ENCODE data around the gene BMS1.
"Not testable (repeated sequence)": the region's sequence is repeated elsewhere in the genome, so short reads cannot be mapped to it uniquely, and the experiment has no call there.

The BMS1 gene

DNA sequence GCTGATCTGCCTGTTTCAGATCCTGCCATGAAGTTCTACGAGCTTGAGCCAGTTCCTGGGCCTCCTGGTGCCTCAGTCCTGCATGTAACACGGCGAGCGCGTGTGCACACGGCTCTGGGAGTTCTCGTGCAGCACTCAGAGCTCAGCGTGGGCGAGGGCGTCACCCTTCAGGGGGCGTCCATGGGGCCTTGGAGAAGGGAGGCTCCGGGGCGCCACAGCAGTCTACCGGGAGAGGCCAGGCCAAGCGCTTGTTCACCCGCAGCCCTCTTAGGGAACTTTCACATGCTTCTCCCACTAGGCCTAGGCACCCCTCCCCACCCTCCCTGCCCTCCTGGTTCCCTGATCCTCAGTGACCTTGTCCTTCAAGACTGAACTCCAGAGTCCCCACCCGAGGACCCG, 83.1 kb downstream of the BMS1 start:
- DNase-seq (ENCODE audit: low spot score) = no peak

GRCh38 chr10:42866115-42866995, 83.8 kb downstream of the BMS1 start:
- peak; percentile 56 for DNase-seq (ENCODE audit: low spot score)

GRCh38 chr10:42867571-42867970, 85.0 kb downstream of the BMS1 start:
- no peak for DNase-seq (ENCODE audit: low spot score)

- no peak for DNase-seq (ENCODE audit: low spot score)
Observed at GRCh38 chr10:42868530-42868929, 85.9 kb downstream of the BMS1 start.

- DNase-seq (ENCODE audit: low spot score) = no peak
Observed at GRCh38 chr10:42869977-42870350, 87.4 kb downstream of the BMS1 start.

DNA sequence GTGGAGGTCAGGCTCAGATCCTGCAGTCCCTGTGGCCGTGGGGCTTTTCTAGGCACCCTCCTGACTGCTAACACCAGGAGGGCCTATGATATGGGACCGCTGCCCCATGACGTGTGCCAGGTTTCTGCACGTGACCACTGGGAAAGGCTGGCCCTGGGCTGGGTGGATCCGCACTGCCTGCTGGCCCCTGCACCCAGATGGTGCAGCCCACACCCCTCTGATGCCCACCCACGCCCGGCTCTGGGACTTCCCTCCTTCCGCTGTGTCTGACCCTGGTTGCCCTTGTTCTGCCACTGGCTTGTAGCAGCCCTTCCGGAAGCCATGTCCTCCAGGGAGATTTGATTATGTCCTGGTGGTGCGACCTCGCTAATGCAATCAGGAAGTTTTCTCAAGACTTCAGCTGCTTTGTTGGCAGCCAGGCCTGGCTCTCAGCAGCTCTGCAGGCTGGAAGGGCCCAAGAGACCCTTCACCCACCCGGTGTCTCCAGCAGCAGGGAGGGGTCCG, 88.6 kb downstream of the BMS1 start:
- not testable (repeated sequence) for DNase-seq (ENCODE audit: low spot score)

DNA sequence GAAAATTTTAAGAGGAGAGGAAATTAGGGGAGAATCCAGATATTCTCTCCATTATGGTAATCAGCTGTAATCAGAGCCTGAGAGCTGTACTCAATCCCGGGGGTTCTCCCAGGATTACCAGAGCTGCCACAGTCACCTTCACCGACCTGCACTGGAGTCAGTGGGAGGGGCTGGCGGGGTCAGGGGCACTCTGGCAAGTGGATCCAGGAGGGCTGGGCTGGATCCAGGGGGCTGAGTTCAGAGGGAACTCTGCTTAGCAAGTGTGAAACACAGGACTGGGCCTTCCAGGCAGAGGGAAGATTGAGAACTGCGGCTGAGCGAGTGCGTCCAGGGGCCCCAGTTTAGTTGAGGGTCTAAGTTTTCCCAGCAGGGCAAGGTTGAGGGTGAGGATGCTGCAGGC, 89.2 kb downstream of the BMS1 start:
- no peak for DNase-seq (ENCODE audit: low spot score)

GRCh38 chr10:42872865-42873435, 90.4 kb downstream of the BMS1 start:
- no peak for DNase-seq (ENCODE audit: low spot score)

DNA sequence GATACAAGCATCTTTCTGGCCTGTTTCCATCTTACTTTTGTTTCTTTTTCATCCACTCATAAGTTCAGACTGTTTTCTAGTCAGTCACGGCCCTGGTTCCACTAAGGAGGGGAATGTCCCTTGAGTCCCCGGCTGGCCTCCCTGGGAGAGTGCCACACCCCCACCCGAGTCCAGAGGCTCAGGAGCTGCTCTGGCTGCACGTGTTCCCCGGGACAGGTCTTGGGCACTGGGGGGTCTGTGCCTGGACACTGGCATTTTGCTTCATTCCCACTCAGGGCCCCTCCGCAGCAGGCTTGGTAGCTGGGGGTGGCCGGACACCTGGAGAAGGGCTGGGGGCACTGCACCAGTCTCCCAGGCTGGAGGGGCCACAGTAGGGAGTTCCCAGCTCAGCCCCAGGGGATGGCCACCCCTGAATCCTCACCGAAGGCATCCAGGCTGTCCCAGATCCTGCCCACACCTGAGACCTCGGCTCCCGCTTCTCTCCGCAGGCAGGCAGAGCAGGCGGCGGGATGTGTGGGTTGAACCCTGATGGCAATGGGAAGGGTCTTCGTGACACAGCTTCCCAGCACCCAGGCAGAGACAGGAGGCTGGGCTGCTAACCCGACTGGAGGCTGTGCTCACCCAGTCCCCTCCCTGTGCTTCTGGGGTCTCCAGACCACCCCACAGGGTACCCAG, 92.3 kb downstream of the BMS1 start:
- DNase-seq (ENCODE audit: low spot score) = no peak

- DNase-seq (ENCODE audit: low spot score) = no peak
Observed at GRCh38 chr10:42875388-42875755, 92.8 kb downstream of the BMS1 start.

GRCh38 chr10:42875798-42876341, 93.3 kb downstream of the BMS1 start:
- no peak for DNase-seq (ENCODE audit: low spot score)

DNA sequence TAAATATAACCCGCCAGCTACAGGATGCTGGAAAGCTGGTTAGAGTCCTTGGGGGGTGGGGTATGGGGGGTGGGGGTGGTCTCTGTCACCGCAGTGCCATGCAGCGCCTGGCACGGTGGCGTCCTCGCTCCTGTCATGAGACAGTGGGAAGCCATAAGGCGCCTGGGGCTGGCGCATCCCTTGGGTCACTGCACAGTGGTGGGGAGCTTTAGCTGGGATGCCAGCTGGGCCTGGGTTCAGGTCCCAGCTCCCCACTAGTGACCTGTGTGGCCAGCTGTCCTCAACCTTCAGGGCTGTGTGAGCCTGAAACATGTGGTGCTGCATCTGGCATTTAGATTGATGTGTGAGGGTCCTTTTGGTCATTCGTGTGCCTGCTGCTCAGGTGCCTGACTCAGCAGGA, 93.9 kb downstream of the BMS1 start:
- DNase-seq (ENCODE audit: low spot score) = no peak

- no peak for DNase-seq (ENCODE audit: low spot score)
Observed at GRCh38 chr10:42876945-42877344, 94.3 kb downstream of the BMS1 start.

DNA sequence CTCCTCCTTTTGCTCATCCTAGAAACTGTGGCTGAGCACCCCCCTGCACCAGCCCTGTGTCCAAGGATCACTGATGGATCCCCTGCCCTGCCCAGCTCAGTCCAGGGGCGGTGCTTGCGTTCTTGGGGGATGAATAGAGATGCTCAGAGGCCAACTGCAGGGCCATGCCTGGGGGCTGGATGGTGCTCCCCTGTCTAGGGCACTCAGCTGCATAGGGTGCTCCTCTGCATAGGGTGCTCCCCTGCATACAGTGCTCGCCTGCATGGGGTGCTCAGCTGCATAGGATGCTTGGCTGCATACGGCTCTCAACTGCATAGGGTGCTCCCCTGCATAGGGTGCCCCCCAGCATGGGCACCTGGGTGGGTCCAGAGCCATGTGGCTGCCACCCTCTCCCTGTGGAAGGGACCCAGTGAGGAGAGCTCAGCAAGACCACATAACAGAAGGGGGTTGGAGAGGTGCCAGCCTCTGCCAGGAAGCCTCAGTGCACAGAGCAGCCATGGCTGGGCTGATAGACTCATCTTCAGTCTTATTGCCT, 95.0 kb downstream of the BMS1 start:
- DNase-seq (ENCODE audit: low spot score) = no peak

- no peak for DNase-seq (ENCODE audit: low spot score)
Observed at GRCh38 chr10:42878134-42878820, 95.7 kb downstream of the BMS1 start.

- no peak for DNase-seq (ENCODE audit: low spot score)
Observed at GRCh38 chr10:42878821-42879195, 96.2 kb downstream of the BMS1 start.

- no peak for DNase-seq (ENCODE audit: low spot score)
Observed at GRCh38 chr10:42879380-42880254, 97.0 kb downstream of the BMS1 start.

- DNase-seq (ENCODE audit: low spot score) = no peak
Observed at GRCh38 chr10:42880255-42880620, 97.6 kb downstream of the BMS1 start.

GRCh38 chr10:42882597-42882996, 100.0 kb downstream of the BMS1 start:
- DNase-seq (ENCODE audit: low spot score) = no peak

All from cerebellar cortex (tissue), 1 donor.